ENCODE data around the gene PTGDR2.

PTGDR2 gene

GRCh38 chr11:60809249-60809648 is 46.5 kb downstream of the PTGDR2 start:
- DNase-seq = no peak

GRCh38 chr11:60803273-60803936 is 52.3 kb downstream of the PTGDR2 start:
- DNase-seq = no peak

GRCh38 chr11:60801194-60801593 is 54.6 kb downstream of the PTGDR2 start:
- no peak for DNase-seq

All from CD4-positive, alpha-beta T cell treated with Interferon alpha-2 for 1 hour (primary cell).